Astrocyte of the hippocampus (primary cell): ENCODE measurements around the gene TTLL11.

ENCODE experiments used
- DNase-seq: peaks from one replicate; pipeline ENCODE4 v3.0.0; 2011; ENCODE audit warnings: low read depth, low spot score

Gene TTLL11

GRCh38 chr9:121976751-121977150, 116.4 kb downstream of the TTLL11 start:
- DNase-seq = peak; percentile 43

GRCh38 chr9:121975801-121976277, 117.3 kb downstream of the TTLL11 start:
- DNase-seq = peak; percentile 58

DNA sequence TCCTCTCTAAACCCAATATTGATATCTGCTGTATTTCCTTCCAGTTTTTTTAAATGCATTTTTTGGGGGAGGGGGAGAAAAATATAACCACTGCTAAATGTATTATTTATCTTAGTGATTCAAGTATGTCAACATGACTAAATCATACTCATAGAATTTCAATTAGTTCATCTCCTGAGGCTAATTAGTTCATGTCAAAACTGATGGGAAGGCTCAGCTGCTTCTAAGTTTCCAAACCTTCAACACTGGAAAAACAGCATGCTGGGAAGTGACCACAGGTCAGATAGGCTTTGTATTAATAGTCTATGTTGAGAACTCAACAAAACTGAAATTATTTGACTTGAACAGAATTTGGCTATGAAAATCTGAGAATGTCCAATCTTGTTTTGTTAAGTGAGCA, 118.7 kb downstream of the TTLL11 start:
- DNase-seq = no peak

DNA sequence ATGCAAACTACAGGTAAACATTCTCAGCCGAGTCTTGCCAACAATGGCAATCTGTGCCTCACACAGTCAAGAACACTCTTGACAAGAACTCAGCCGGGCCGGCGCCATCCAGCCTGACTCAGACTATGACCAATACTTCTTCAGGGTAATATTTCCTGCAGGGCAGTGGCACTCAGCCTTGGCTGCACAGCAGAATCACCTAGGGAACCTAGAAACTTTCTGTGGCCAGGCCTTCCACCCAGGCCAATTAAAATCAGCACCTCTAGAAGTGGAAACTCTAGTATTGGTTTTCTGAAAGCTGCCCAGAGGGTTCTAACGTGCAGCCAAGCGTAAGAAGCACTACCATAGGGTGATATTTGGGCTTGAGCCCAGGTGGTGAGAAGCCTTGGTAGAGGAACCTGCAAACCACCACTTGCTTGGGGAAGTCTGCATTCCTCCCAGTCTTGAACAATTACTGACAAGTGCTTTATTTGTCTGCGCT, 120.6 kb downstream of the TTLL11 start:
- DNase-seq = peak; percentile 92

DNA sequence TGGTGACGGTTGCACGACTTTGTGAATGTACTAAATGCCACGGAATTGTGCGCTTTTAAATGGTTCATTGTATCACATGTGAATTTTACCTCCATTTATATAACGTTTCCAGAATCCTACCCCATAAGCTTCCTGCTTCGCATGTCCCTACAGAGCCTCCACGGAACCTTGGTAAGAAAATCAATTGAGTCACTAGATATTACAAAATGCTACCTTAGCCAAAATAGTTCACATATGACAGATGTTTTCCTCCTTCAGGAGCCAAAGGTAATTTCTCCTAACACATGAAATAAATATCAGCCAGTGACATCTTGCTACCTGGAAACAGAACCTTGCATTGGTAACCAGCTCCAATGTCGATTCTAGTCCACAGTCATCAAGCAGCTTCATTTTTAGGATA, 125.1 kb downstream of the TTLL11 start:
- no peak for DNase-seq

DNA sequence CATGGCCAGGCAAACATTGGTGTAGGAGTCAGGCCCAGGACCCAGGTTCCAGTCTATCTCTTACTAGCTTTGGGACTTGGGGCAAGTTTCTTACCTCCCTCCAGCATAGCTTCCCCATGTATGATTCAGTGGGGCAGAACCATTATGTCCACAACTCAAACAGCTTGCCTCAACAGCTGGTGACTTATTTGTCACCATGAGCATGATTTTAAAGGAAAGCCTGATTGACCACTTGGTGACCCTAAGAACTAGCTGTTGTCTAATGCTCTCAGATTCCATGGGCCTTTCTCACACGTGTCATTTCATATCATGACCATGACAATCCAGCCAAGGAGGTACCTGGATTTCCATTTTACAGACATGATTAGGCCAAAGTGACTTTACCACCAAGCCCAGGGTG, 126.4 kb downstream of the TTLL11 start:
- no peak for DNase-seq

DNA sequence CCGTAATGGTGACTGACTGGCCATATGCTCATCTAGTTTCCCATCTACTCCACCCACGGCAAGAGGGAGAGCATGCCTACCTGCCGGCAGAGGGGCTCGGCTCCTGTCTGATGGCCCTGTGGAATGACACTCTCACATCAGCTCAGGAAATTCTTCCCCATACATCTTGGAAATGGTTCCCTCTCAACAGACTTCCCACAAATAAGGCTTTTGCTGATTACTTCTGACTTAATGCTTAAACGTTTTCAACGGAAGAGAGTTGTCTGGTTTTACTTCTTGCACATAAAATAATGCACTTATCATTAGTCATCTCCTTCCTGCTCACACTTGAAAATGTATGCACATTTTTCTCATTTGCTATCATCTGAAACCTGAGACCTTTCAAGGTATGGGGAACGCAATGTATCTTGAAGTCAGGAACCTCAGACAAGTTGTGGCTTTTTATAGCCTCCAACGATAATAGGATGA, 129.5 kb downstream of the TTLL11 start:
- no peak for DNase-seq

DNA sequence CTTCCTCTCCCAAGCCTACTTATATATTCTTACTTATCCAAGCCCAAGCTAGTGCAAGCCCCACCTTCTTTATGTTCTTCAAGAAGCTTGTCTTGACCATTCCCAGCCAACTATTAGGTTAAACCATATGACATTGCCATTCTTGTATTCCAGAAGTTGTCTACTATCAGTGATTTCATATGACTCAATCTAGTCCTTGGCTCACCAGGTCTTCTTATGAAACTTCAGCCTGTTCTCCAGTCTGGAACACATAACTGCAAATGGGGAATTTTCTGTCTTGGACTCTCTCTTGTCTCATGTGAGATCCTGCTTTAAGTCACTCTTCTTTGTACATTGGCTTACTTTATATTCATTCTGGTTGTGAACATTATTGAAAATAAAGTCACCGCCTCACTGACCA, 130.7 kb downstream of the TTLL11 start:
- no peak for DNase-seq

- DNase-seq = no peak
Observed at GRCh38 chr9:121960665-121961064, 132.4 kb downstream of the TTLL11 start.

DNA sequence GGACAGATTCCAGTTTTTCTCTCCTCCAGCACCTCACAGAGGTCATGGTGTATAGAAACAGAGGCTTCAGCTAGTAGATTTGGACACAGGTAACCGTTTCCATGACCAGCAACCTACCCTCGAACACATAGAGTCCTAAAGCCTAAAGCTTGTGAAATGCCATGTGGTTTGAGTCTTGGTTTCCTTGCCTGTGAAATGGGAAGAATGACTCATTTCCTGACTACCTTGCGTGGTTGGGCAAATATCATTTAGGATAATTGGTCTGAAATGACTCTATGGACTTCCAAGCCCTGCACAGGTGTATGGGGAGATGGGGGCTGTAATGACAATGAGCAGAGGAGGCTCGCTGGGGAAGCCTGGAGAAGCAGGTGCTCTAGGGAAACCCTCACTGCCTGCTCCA, 134.6 kb downstream of the TTLL11 start:
- no peak for DNase-seq

DNA sequence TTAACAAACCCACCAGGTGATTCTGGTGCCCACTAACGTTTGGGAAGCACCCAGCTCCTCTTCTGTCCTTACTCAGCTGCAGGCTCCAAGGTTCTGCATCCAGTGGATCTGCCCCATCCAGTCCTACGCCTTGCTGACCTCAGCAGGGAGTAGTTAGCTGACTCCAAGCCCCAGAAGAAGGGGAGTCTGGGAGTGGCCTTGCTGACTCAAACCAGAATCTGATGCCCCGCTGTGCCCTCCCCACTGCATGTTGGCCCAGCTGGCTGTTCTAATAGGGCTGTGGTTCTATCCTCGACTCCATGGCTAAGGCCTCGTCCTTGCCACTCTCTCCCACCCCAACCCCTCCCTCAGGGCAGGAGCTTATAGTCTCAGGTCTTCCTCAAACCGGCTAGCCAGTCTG, 136.3 kb downstream of the TTLL11 start:
- no peak for DNase-seq

- no peak for DNase-seq
Observed at GRCh38 chr9:121955649-121956048, 137.5 kb downstream of the TTLL11 start.

- DNase-seq = peak; percentile 84
Observed at GRCh38 chr9:121954477-121955140, 138.5 kb downstream of the TTLL11 start.

- no peak for DNase-seq
Observed at GRCh38 chr9:121952611-121953010, 140.5 kb downstream of the TTLL11 start.

- no peak for DNase-seq
Observed at GRCh38 chr9:121950866-121951265, 142.2 kb downstream of the TTLL11 start.

DNA sequence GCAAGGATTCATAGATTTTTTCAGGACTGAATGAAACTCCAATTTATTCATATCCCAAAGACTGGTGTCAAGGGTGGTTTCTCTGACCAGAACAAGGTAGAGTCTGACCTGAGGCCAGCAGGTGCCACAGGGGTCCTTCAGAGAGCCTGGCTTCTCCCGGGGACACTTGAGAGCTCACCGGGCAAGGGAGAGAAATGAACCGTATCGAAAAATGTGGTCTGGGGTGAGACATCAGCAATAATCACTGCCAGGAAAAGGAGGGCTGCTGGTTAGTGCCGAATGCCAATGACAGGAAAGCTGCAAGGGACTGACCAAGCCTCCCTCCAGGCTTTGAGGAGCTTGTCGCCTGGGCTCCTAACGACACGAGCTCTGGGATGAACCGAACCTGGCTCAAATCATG, 142.7 kb downstream of the TTLL11 start:
- DNase-seq = no peak

DNA sequence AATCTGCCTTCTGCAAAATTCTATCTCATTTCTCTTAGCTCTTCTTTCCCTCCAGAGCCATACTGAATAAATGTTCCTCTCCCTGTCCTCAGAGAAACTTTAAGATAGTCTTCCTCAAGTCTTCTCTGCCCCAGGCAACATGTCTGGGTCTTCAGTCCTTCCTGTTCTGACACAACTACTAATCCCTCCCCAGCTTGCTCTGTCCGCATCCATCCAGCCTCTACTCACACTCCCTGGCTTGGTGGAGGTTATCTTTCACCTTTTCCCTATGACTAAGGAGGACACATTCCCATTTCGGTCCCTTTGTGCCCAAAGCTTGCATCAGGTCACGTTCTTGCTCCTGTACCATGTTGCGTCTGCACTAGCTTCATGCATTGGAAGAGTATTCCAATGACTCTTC, 143.3 kb downstream of the TTLL11 start:
- DNase-seq = no peak

DNA sequence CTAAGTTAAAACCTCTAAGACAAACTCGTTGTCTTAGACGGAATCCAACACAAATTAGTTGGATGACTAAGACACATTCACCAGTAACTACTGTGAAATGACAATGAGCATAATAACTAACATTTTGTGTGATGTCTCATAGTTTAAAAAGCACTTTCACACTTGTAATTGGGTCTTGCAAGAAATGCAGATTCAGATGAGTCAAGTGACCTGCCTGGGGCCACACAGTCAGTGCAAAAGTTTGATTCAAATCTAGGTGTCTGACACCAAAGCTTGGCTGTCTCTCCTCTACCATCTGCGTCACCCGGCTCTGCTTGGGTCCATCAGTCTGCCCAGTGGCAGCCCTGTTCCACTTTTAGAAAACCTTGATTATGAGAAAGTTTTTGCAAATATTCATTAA, 143.7 kb downstream of the TTLL11 start:
- no peak for DNase-seq

DNA sequence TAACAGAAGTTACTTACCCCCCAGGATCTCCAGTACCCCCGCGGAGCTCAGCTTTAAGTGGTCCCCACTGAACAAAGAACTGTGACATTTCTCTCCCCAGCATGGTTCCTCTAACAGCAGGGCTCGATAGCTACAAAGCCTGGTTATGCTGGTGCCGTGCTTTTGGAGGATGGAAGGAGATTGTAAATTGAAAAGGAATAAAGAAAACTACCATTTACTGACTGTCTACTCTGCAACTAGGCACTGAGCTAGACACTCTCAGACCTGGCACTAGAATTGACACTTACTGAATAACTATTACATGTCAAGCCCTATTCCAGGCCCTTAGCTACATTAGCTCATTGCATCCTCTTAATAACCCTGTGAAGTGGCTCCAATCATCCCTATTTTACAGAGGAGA, 145.3 kb downstream of the TTLL11 start:
- peak; percentile 45 for DNase-seq

- DNase-seq = no peak
Observed at GRCh38 chr9:121946465-121946864, 146.6 kb downstream of the TTLL11 start.

DNA sequence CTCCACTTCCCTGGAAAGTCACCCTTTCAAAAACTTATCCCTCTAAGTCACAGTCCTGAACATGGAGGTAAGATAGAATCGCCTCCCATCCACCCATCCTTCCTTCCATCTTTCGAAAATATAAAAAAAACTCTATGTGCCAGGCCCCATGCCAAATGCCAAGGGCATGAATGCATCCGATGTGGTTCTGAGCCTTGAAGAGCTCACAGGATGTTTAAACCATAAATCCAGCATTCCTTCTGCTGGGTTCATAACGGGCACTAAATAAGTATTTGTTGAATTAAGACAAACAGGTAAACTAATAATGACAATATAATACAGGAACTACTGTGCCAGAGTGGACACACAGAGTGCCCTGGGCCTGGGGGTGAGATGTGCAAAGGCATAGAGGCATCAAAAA, 147.3 kb downstream of the TTLL11 start:
- DNase-seq = peak; percentile 68

DNA sequence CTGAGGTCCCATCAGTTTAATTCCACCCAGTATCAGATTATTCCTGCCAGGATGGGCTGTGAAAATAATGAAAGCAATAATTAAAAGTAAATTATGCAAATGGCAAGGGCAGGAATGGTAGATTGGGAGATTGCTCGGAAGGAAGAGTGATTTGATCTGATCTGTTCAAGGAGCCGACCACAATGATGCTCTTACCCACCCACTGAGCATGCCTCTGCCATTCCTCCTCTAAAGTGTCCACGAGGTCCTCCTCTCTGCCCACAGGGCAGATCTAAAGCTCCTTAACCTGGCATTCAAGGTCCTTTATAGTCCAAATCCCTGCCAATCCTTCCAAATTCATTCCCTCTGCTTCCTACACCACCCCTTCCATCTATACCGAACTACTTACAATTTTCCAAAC, 147.8 kb downstream of the TTLL11 start:
- no peak for DNase-seq

DNA sequence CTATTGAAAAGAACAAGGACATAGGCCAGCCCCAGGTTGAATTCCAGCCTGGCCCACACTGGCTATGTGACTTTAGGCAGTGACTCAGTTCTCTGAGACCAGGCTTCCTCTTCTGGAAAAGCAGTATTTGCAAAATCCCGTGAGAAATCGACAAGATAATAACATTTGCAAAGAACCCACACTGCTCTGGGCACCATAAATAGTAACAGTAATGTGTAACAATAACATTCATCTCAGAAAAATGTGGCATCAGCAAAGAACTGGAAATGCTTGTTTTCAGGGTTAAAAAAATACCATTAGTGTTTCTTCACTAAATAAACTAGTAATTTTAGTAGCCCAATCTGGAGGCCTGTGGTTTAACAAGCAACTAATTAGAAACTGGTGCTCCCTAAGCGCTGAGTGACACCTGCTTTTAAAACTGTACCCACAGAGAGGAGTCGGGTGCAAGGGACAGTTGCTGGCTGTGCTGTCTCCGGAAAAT, 148.4 kb downstream of the TTLL11 start:
- peak; percentile 48 for DNase-seq

DNA sequence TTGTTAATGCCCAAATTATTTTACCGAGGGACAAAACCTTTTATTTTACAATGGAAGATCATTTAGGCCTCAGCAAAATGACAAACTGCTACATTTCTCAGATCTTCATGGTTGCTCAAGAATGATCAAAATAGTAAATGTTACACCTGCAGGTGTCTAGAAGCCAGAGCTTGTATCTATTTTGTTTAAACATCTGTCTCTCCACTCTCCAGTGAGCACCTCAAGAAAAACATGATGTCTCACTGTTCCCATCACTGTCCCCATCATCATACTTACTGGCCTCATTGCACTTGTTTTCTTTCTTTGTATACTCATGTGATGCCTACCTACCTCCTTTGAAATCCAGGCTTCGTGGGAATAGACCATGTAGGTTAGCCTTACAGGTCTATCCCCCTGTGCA, 149.6 kb downstream of the TTLL11 start:
- DNase-seq = no peak
